ENCODE measurements around the gene SCNN1A. TPM values are rescaled to one million over a fixed set of nuclear protein-coding genes. Genes with fewer than 3 reads are reported as not detected.
A peak's percentile ranks its signal among the peaks of the same experiment; 100 is the strongest.

Gene SCNN1A
- total RNA-seq, 1 experiment from 2014 or later, result 118 TPM

GRCh38 chr12:6322969-6323339 lies 52.4 kb downstream of the SCNN1A start:
- peaks cover 12 to 37% of the 10 kb centered on the region in 2 experiments for H3K4me1 ChIP-seq (ENCODE audit: control insufficient read depth in 1 of 2, insufficient read depth in 2 of 2, low read length in 2 of 2)
- H3K9ac ChIP-seq (ENCODE audit: low read length), result 0 out of 2 replicates have a peak overlapping the region, but pooled peaks have one; percentile 6
- H3K79me2 ChIP-seq (ENCODE audit: insufficient read depth, low read length), result no peaks in the 10 kb centered on the region
- H2AFZ ChIP-seq (ENCODE audit: low read depth, low read length, poor library complexity, severe bottlenecking), result no peak overlapping the region
- no peak for TF ChIP-seq FOSL1 (IDR thresholded peaks at IDR 0.05; ENCODE audit: low read depth)
- no peak for TF ChIP-seq EZH2 (IDR thresholded peaks at IDR 0.05)
- no peak for TF ChIP-seq SIN3A (IDR thresholded peaks at IDR 0.05; ENCODE audit: low read depth)
- TF ChIP-seq MAX (IDR thresholded peaks at IDR 0.05), result no peak
- TF ChIP-seq YY1 (IDR thresholded peaks at IDR 0.05; ENCODE audit: extremely low read depth, insufficient replicate concordance, low read depth, low read length), result no peak
- H3K9me3 ChIP-seq (ENCODE audit: control insufficient read depth in 1 of 2, insufficient read depth in 1 of 2, low read depth in 1 of 2, low read length in 2 of 2), result no peaks in the 10 kb centered on the region
- BruUV-seq (replicated peaks), result no TSS peak
- DNase-seq (ENCODE audit: low read depth, low spot score) (no peak), ATAC-seq (no peak)
- no peaks in the 10 kb centered on the region for H3K27me3 ChIP-seq (ENCODE audit: insufficient read depth, low read length)
- RAD21 ChIA-PET (ENCODE audit: low non-redundant PET in 1 of 2, low total read pairs in 2 of 2, uncharacterized antibody in 2 of 2, unreplicated experiment in 2 of 2), result interaction anchor here (0.5 to 1.5 kb wide), 2 partner anchors 41 to 142 kb away, joined by 4 to 9 read pairs; no protein-coding TSS in a partner anchor
- POLR2A ChIA-PET, result interaction anchor here (0.7 to 1.4 kb wide), 4 partner anchors 10 to 142 kb away, joined by 3 to 9 read pairs (median 3); no protein-coding TSS in a partner anchor
- H3K4me3 ChIP-seq (replicated peaks in 1 of 2; ENCODE audit: low read depth in 1 of 2, low read length in 2 of 2), result no peak overlapping the region
- no peaks in the 10 kb centered on the region for H4K20me1 ChIP-seq (ENCODE audit: insufficient read depth)
- H3K27ac ChIP-seq (ENCODE audit: low read depth, low read length), result peak overlapping the region; percentile 71; the same call in 1 of the 2 replicates
- H3K4me2 ChIP-seq (ENCODE audit: low read length), result peak overlapping the region; percentile 47
- CTCF ChIA-PET, result interaction anchor here (0.7 to 1.9 kb wide), 7 partner anchors 14 to 334 kb away, joined by 3 to 22 read pairs (median 4); no protein-coding TSS in a partner anchor
- H3K36me3 ChIP-seq (ENCODE audit: control insufficient read depth in 1 of 2, insufficient read depth in 2 of 2, low read length in 2 of 2), result peaks cover 0 to 4% of the 10 kb centered on the region in 2 experiments; a peak in 3 of 4 replicates
- no peaks in the 10 kb centered on the region for H3K9me2 ChIP-seq (ENCODE audit: insufficient read depth)
- intact Hi-C loops (cut with micrococcal nuclease), result loop anchor here (1.0 kb wide), 1 partner anchor 142 kb away; no protein-coding TSS in a partner anchor

GRCh38 chr12:6322352-6322751 lies 53.0 kb downstream of the SCNN1A start:
- ATAC-seq (no peak), DNase-seq (ENCODE audit: low read depth, low spot score) (no peak)
- intact Hi-C loops (cut with micrococcal nuclease), result no loop called here
- no peaks in the 10 kb centered on the region for H3K9me2 ChIP-seq (ENCODE audit: insufficient read depth)
- RAD21 ChIA-PET (ENCODE audit: low non-redundant PET in 1 of 2, low total read pairs in 2 of 2, uncharacterized antibody in 2 of 2, unreplicated experiment in 2 of 2), result interaction anchor here in 1 of 2 experiments (1.5 kb wide), 1 partner anchor 143 kb away, joined by 4 read pairs; no protein-coding TSS in a partner anchor
- no peaks in the 10 kb centered on the region for H3K79me2 ChIP-seq (ENCODE audit: insufficient read depth, low read length)
- no peak overlapping the region for H3K9ac ChIP-seq (ENCODE audit: low read length)
- CTCF ChIA-PET, result interaction anchor here (0.7 to 1.9 kb wide), 6 partner anchors 14 to 334 kb away, joined by 3 to 22 read pairs (median 4); no protein-coding TSS in a partner anchor
- no peak for TF ChIP-seq CEBPB (IDR thresholded peaks at IDR 0.05; ENCODE audit: low read depth)
- TF ChIP-seq YY1 (IDR thresholded peaks at IDR 0.05; ENCODE audit: extremely low read depth, insufficient replicate concordance, low read depth, low read length), result no peak
- no peak for TF ChIP-seq ZBTB33 (IDR thresholded peaks at IDR 0.05; ENCODE audit: extremely low read depth, insufficient replicate concordance, low read length)
- no peak for TF ChIP-seq JUND (IDR thresholded peaks at IDR 0.05)
- no peak for TF ChIP-seq EZH2phosphoT487 (IDR thresholded peaks at IDR 0.05; ENCODE audit: borderline replicate concordance)
- TF ChIP-seq REST (IDR thresholded peaks at IDR 0.05; ENCODE audit: low read depth), result no peak
- TF ChIP-seq SP1 (IDR thresholded peaks at IDR 0.05; ENCODE audit: low read depth), result no peak
- no peak for TF ChIP-seq ZFX (IDR thresholded peaks at IDR 0.05)
- TF ChIP-seq SRF (IDR thresholded peaks at IDR 0.05; ENCODE audit: low read depth), result no peak
- TF ChIP-seq ATF3 (IDR thresholded peaks at IDR 0.05), result no peak
- TF ChIP-seq CBX3 (IDR thresholded peaks at IDR 0.05; ENCODE audit: low read depth), result no peak
- BruUV-seq (replicated peaks), result no TSS peak
- H3K4me1 ChIP-seq (ENCODE audit: control insufficient read depth in 1 of 2, insufficient read depth in 2 of 2, low read length in 2 of 2), result peaks cover 12 to 37% of the 10 kb centered on the region in 2 experiments
- no peak overlapping the region for H3K27ac ChIP-seq (ENCODE audit: low read depth, low read length)
- H3K27me3 ChIP-seq (ENCODE audit: insufficient read depth, low read length), result no peaks in the 10 kb centered on the region
- H2AFZ ChIP-seq (ENCODE audit: low read depth, low read length, poor library complexity, severe bottlenecking), result no peak overlapping the region
- no peak overlapping the region for H3K4me3 ChIP-seq (replicated peaks in 1 of 2; ENCODE audit: low read depth in 1 of 2, low read length in 2 of 2)
- peaks cover 0 to 2% of the 10 kb centered on the region in 2 experiments; a peak in 3 of 4 replicates for H3K36me3 ChIP-seq (ENCODE audit: control insufficient read depth in 1 of 2, insufficient read depth in 2 of 2, low read length in 2 of 2)
- H3K9me3 ChIP-seq (ENCODE audit: control insufficient read depth in 1 of 2, insufficient read depth in 1 of 2, low read depth in 1 of 2, low read length in 2 of 2), result no peaks in the 10 kb centered on the region
- POLR2A ChIA-PET, result interaction anchor here (1.0 to 1.4 kb wide), 2 partner anchors 10 to 14 kb away, joined by 3 to 9 read pairs; no protein-coding TSS in a partner anchor
- no peak overlapping the region for H3K4me2 ChIP-seq (ENCODE audit: low read length)
- no peaks in the 10 kb centered on the region for H4K20me1 ChIP-seq (ENCODE audit: insufficient read depth)
